Liver (tissue), 9 donors: ENCODE data around the gene XKR8. TPM values are rescaled to one million over a fixed set of nuclear protein-coding genes. Genes with fewer than 3 reads are reported as not detected.

Source experiments
- DNase-seq: peaks from one replicate; pipeline ENCODE4 v3.0.0-alpha.2; 2017; ENCODE audit warnings: low spot score
- H3K27ac ChIP-seq, 2 donors: one replicate each; pipeline ENCODE4 v1.7.0; 2013; ENCODE audit warnings: inconsistent platforms in 2 of 2, low read length in 2 of 2, control low read depth in 1 of 2, low read depth in 1 of 2, mild to moderate bottlenecking in 1 of 2
- H3K27me3 ChIP-seq, 4 donors: one replicate each; pipeline versions ENCODE4 v1.6.1 to v1.7.0; 2013; ENCODE audit warnings: low read length in 3 of 4, inconsistent platforms in 1 of 4, mild to moderate bottlenecking in 1 of 4, moderate library complexity in 1 of 4; ENCODE audit not compliant: control insufficient read depth in 4 of 4, insufficient read depth in 4 of 4
- H3K36me3 ChIP-seq, 4 donors: one replicate each; pipeline versions ENCODE4 v1.6.1 to v1.7.0; 2013; ENCODE audit warnings: low read length in 3 of 4, mild to moderate bottlenecking in 3 of 4, low read depth in 1 of 4, moderate library complexity in 1 of 4; ENCODE audit not compliant: control insufficient read depth in 4 of 4, insufficient read depth in 3 of 4
- H3K4me1 ChIP-seq, 4 donors: one replicate each; pipeline versions ENCODE4 v1.6.1 to v1.7.0; 2013; ENCODE audit warnings: low read length in 3 of 4, mild to moderate bottlenecking in 3 of 4, moderate library complexity in 1 of 4; ENCODE audit not compliant: control insufficient read depth in 4 of 4, insufficient read depth in 4 of 4
- H3K4me3 ChIP-seq, 3 donors: one replicate each; pipeline versions ENCODE4 v1.6.1 to v1.7.0; 2013; ENCODE audit warnings: low read length in 3 of 3, control low read depth in 1 of 3, low read depth in 1 of 3, mild to moderate bottlenecking in 1 of 3
- H3K9ac ChIP-seq, 2 donors: one replicate each; pipeline ENCODE4 v1.7.0; 2013; ENCODE audit warnings: low read length in 2 of 2, mild to moderate bottlenecking in 2 of 2, moderate library complexity in 2 of 2, control low read depth in 1 of 2, low read depth in 1 of 2
- H3K9me3 ChIP-seq, 4 donors: one replicate each; pipeline versions ENCODE4 v1.6.1 to v1.7.0; 2013; ENCODE audit warnings: low read length in 3 of 4; ENCODE audit not compliant: control insufficient read depth in 4 of 4
- CTCF ChIP-seq: fragments of 150-350 bp; IDR thresholded peaks from 2 replicates; pipeline ENCODE4 v1.5.1; 2017; ENCODE audit warnings: improper control_type of control experiment, low read depth, low read length; ENCODE audit not compliant: missing input control
- FOXA2 ChIP-seq: IDR thresholded peaks from 2 replicates; pipeline ENCODE4 v1.6.1; 2016; ENCODE audit warnings: antibody characterized with exemption
- GABPA ChIP-seq, 2 donors: IDR thresholded peaks in 1 of 2; conservative IDR thresholded peaks in 1 of 2; 2 replicates each; pipeline ENCODE4 v1.6.1; 2016; ENCODE audit warnings: antibody characterized with exemption in 2 of 2, mild to moderate bottlenecking in 1 of 2, moderate library complexity in 1 of 2
- HNF4G ChIP-seq: IDR thresholded peaks from 2 replicates; pipeline ENCODE4 v1.6.1; 2016; ENCODE audit warnings: antibody characterized with exemption
- REST ChIP-seq: IDR thresholded peaks from 2 replicates; pipeline ENCODE4 v1.6.1; 2016; ENCODE audit warnings: antibody characterized with exemption, mild to moderate bottlenecking
- SP1 ChIP-seq: IDR thresholded peaks from 2 replicates; pipeline ENCODE4 v1.6.1; 2018; ENCODE audit warnings: antibody characterized with exemption, mild to moderate bottlenecking
- TAF1 ChIP-seq: conservative IDR thresholded peaks from 2 replicates; pipeline ENCODE4 v1.6.1; 2016; ENCODE audit warnings: antibody characterized with exemption, mild to moderate bottlenecking
- WGBS: extraction: QIAGEN DNeasy Blood & Tissue Kit; methylation state at CpG from one replicate; pipeline ENCODE4 v1.1.7; 2013; 5-methylcytosine and 5-hydroxymethylcytosine counted together
- polyA plus RNA-seq, 2 donors: library from polyadenylated mRNA; stranded (reverse) in 1 of 2; unstranded in 1 of 2; fragments of 200-250 nt in 1 of 2; fragments of >200 nt in 1 of 2; fragmentation: Nextera tagmentation in 1 of 2; extraction: Ambion mirVana in 1 of 2; gene quantifications; one replicate each; pipeline versions ENCODE4 v1.2.1 to v1.2.3, GENCODE V29; 2013 to 2015
- total RNA-seq, 2 donors: library from RNA; depleted of rRNA; stranded (reverse); fragments of >200 nt; gene quantifications; one replicate each; pipeline ENCODE4 v1.2.3, GENCODE V29; 2014
- donor health status: healthy.
- donor health status: healthy.
- donor health status: healthy.
- donor health status: healthy.
- donor health status: healthy.

Gene XKR8
- total and polyA plus RNA-seq, 4 donors = 4.9 to 8.1 (median 6.2) TPM

- TF ChIP-seq REST (no peak), HNF4G (no peak)
- DNase-seq = no peak
- peaks cover 0 to 46% (median 12%) of the 10 kb centered on the region in 4 donors for H3K36me3 ChIP-seq
- no peak overlapping the region for H3K4me3 ChIP-seq
- H3K27me3 ChIP-seq = no peaks in the 10 kb centered on the region
- H3K27ac ChIP-seq = no peak overlapping the region
- no peaks in the 10 kb centered on the region for H3K9me3 ChIP-seq
- H3K9ac ChIP-seq = no peak overlapping the region
- WGBS = 93% methylated on average over 12 of the region's 12 CpGs
- no peaks in the 10 kb centered on the region for H3K4me1 ChIP-seq
Measured at GRCh38 chr1:27967106-27967883, 7.5 kb downstream of the XKR8 start.

- peaks cover 0 to 48% (median 12%) of the 10 kb centered on the region in 4 donors for H3K36me3 ChIP-seq
- TF ChIP-seq CTCF (no peak), REST (no peak), TAF1 (no peak)
- DNase-seq = no peak
- no peak overlapping the region for H3K27ac ChIP-seq
- no peaks in the 10 kb centered on the region for H3K27me3 ChIP-seq
- H3K9me3 ChIP-seq = no peaks in the 10 kb centered on the region
- H3K4me3 ChIP-seq = no peak overlapping the region
- H3K9ac ChIP-seq = no peak overlapping the region
- no peaks in the 10 kb centered on the region for H3K4me1 ChIP-seq
- 90% methylated on average over 4 of the region's 4 CpGs for WGBS
Measured at GRCh38 chr1:27967884-27968466, 8.2 kb downstream of the XKR8 start.

GRCh38 chr1:27968692-27969091 lies 8.9 kb downstream of the XKR8 start:
- WGBS = 84% methylated on average over 3 of the region's 3 CpGs
- no peak overlapping the region for H3K4me3 ChIP-seq
- peaks cover 1 to 49% (median 13%) of the 10 kb centered on the region in 4 donors for H3K36me3 ChIP-seq
- DNase-seq = no peak
- H3K9ac ChIP-seq = no peak overlapping the region
- H3K4me1 ChIP-seq = no peaks in the 10 kb centered on the region
- no peaks in the 10 kb centered on the region for H3K9me3 ChIP-seq
- H3K27ac ChIP-seq = no peak overlapping the region
- no peaks in the 10 kb centered on the region for H3K27me3 ChIP-seq
- TF ChIP-seq GABPA (IDR thresholded peaks at IDR 0.05 in 1 of 2, conservative IDR thresholded peaks at IDR 0.05 in 1 of 2) = no peak
- no peak for TF ChIP-seq SP1
- no peak for TF ChIP-seq CTCF
- TF ChIP-seq FOXA2 = no peak
